ENCODE data around the gene WFIKKN1.

DNA sequence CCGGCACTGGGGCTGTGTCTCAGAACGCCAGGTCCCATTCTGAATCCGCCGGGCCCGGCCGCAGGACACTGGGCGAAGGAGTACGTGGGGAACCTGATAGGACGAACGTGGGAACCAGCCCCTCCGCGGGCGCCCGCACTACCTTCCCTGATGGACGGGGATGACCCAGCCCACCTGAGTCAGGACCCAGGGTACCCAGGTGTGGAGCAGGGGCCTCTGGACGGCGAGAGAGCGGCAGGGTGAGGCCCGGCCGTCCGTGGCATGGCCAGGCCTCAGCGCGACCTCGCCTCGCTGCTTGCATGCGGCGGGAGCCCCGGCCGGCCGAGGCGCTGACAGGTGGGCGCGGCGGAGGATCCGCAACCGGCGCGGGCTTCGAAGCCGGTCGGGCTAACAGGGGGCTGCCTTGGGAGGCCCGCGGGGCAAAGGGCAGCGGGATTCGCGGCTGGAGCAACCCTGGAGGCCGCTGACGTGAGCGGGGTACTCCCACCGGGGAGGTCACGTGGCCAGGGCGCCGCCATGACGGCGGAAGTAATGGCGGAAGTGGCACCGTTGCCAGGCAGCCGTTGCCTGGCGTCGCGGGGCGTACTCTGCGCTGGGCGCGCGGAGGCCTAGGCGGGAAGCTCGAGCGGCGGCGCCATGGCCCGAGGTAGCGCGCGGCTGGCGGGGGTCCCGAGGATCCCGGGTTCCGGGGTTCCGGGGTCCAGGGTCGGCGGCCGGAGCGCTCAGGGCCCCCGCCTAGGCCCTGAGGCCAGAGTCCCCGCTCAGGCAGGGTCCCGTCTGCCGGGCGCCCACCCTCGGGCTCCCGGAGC lies 18.2 kb downstream of the WFIKKN1 start, which contains the start of gene WDR90:
- TF ChIP-seq, protein P1, sequence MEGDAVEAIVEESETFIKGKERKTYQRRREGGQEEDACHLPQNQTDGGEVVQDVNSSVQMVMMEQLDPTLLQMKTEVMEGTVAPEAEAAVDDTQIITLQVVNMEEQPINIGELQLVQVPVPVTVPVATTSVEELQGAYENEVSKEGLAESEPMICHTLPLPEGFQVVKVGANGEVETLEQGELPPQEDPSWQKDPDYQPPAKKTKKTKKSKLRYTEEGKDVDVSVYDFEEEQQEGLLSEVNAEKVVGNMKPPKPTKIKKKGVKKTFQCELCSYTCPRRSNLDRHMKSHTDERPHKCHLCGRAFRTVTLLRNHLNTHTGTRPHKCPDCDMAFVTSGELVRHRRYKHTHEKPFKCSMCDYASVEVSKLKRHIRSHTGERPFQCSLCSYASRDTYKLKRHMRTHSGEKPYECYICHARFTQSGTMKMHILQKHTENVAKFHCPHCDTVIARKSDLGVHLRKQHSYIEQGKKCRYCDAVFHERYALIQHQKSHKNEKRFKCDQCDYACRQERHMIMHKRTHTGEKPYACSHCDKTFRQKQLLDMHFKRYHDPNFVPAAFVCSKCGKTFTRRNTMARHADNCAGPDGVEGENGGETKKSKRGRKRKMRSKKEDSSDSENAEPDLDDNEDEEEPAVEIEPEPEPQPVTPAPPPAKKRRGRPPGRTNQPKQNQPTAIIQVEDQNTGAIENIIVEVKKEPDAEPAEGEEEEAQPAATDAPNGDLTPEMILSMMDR (IDR thresholded peaks at IDR 0.05): no peak
- TF ChIP-seq POLR2A (IDR thresholded peaks at IDR 0.05): no peak
